ENCODE data around the gene ARG1. TPM values are rescaled to one million over a fixed set of nuclear protein-coding genes. Genes with fewer than 3 reads are reported as not detected.

ARG1 gene
- total and polyA plus RNA-seq, 4 donors = 0.31 to 33.1 (median 4.3) TPM

DNA sequence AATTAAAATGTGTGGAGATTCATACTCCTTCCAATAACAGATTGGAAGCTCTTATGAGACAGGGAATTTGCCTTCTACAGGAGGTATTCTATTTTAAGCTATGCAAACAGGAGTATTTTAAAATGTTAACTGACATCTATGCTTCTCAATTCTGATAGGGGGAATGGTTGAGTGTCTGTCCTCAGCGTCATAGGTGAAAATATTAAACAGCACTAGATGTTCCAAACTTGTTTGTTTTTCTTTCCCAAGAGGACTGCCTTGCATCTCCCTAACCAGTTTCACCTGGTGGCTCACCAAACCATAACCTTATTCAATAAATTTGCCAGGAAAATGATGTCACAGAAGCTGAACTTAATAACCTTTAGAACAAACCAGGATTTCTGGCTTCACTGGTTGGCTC, 24.6 kb upstream of the ARG1 start:
- ATAC-seq (ENCODE audit: insufficient read depth, low FRiP score) (no peak), DNase-seq (no peak)
- Histone ChIP-seq H3K9ac (ENCODE audit: insufficient read depth in 1 of 2, low read length in 2 of 2) (no peak overlapping the region), H3K4me3 (no peak overlapping the region), H3K4me1 (ENCODE audit: control insufficient read depth in 5 of 5, insufficient read depth in 5 of 5, low read length in 5 of 5) (no peaks in the 10 kb centered on the region), H3K36me3 (ENCODE audit: control insufficient read depth in 4 of 4, insufficient read depth in 4 of 4, low read length in 4 of 4) (no peaks in the 10 kb centered on the region), H3K27ac (ENCODE audit: low read depth in 1 of 2, low read length in 1 of 2) (no peak overlapping the region), H3K9me3 (ENCODE audit: control insufficient read depth in 4 of 4, insufficient read depth in 3 of 4, low read length in 3 of 4) (no peaks in the 10 kb centered on the region), H3K27me3 (ENCODE audit: control insufficient read depth in 3 of 3, insufficient read depth in 3 of 3, low read length in 2 of 3) (no peaks in the 10 kb centered on the region)
- no peak for TF ChIP-seq CTCF (IDR thresholded peaks at IDR 0.05; ENCODE audit: control extremely low read depth, extremely low read depth)
- 67 to 83% methylated on average over 1 of the region's 1 CpG for whole genome bisulfite sequencing, 2 donors

DNA sequence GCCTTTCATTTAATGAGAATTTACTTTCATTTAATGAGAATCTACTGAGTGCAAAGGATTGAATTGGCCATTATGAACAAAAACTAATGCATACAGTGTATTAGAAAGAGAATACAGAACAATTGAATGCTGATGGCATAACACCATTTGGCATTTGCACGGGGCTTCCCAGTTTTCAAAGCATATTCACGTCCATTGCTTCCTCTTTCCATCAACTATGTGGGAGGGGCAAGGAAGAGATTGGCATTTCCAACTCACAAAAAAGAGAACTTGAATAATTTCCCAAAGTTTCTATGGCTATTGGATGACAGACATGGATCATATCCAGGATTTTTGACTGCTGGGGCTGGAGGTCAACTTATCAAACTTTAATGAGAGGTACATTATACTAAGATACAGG, 23.2 kb upstream of the ARG1 start:
- 29 to 33% methylated on average over 2 of the region's 2 CpGs for WGBS, 2 donors
- no peaks in the 10 kb centered on the region for H3K36me3 ChIP-seq (ENCODE audit: control insufficient read depth in 4 of 4, insufficient read depth in 4 of 4, low read length in 4 of 4)
- H3K27ac ChIP-seq (ENCODE audit: low read depth in 1 of 2, low read length in 1 of 2) = no peak overlapping the region
- H3K27me3 ChIP-seq (ENCODE audit: control insufficient read depth in 3 of 3, insufficient read depth in 3 of 3, low read length in 2 of 3) = no peaks in the 10 kb centered on the region
- ATAC-seq (ENCODE audit: insufficient read depth, low FRiP score) (no peak), DNase-seq (no peak)
- no peak overlapping the region for H3K4me3 ChIP-seq
- TF ChIP-seq CTCF (IDR thresholded peaks at IDR 0.05; ENCODE audit: control extremely low read depth, extremely low read depth) = no peak
- no peak overlapping the region for H3K9ac ChIP-seq (ENCODE audit: insufficient read depth in 1 of 2, low read length in 2 of 2)
- no peaks in the 10 kb centered on the region for H3K4me1 ChIP-seq (ENCODE audit: control insufficient read depth in 5 of 5, insufficient read depth in 5 of 5, low read length in 5 of 5)
- no peaks in the 10 kb centered on the region for H3K9me3 ChIP-seq (ENCODE audit: control insufficient read depth in 4 of 4, insufficient read depth in 3 of 4, low read length in 3 of 4)

GRCh38 chr6:131551902-131552301, 21.1 kb upstream of the ARG1 start:
- DNase-seq = no peak
- no peak for ATAC-seq (ENCODE audit: insufficient read depth, low FRiP score)
- no peaks in the 10 kb centered on the region for H3K36me3 ChIP-seq (ENCODE audit: control insufficient read depth in 4 of 4, insufficient read depth in 4 of 4, low read length in 4 of 4)
- H3K4me1 ChIP-seq (ENCODE audit: control insufficient read depth in 5 of 5, insufficient read depth in 5 of 5, low read length in 5 of 5) = no peaks in the 10 kb centered on the region
- H3K27me3 ChIP-seq (ENCODE audit: control insufficient read depth in 3 of 3, insufficient read depth in 3 of 3, low read length in 2 of 3) = no peaks in the 10 kb centered on the region
- no peak overlapping the region for H3K9ac ChIP-seq (ENCODE audit: insufficient read depth in 1 of 2, low read length in 2 of 2)
- WGBS, 2 donors = 89 to 92% methylated on average over 4 of the region's 4 CpGs
- no peaks in the 10 kb centered on the region for H3K9me3 ChIP-seq (ENCODE audit: control insufficient read depth in 4 of 4, insufficient read depth in 3 of 4, low read length in 3 of 4)
- H3K27ac ChIP-seq (ENCODE audit: low read depth in 1 of 2, low read length in 1 of 2) = no peak overlapping the region
- TF ChIP-seq CTCF (IDR thresholded peaks at IDR 0.05; ENCODE audit: control extremely low read depth, extremely low read depth) = no peak
- no peak overlapping the region for H3K4me3 ChIP-seq

DNA sequence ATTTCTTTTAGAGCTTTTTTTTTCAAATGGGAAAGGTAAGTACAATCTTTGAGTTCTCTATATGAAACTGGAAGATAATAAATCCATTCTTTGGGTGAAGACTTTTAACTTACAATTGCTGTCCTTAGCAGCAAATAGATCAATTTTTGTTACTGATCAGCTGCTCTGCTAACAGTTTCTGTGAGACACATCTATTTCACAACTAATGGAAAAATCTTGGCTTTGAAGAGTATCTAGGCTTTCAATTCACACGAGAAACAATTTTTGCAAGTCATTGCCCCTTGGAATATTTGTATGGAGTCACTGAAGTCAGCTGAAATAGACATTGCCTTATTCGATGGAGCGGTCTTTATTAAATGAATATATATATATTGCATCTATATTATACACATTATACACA, 20.5 kb upstream of the ARG1 start:
- 85 to 90% methylated on average over 3 of the region's 3 CpGs for WGBS, 2 donors
- DNase-seq (no peak), ATAC-seq (ENCODE audit: insufficient read depth, low FRiP score) (no peak)
- Histone ChIP-seq H3K36me3 (ENCODE audit: control insufficient read depth in 4 of 4, insufficient read depth in 4 of 4, low read length in 4 of 4) (no peaks in the 10 kb centered on the region), H3K27ac (ENCODE audit: low read depth in 1 of 2, low read length in 1 of 2) (no peak overlapping the region), H3K4me3 (no peak overlapping the region), H3K27me3 (ENCODE audit: control insufficient read depth in 3 of 3, insufficient read depth in 3 of 3, low read length in 2 of 3) (no peaks in the 10 kb centered on the region), H3K4me1 (ENCODE audit: control insufficient read depth in 5 of 5, insufficient read depth in 5 of 5, low read length in 5 of 5) (no peaks in the 10 kb centered on the region), H3K9me3 (ENCODE audit: control insufficient read depth in 4 of 4, insufficient read depth in 3 of 4, low read length in 3 of 4) (no peaks in the 10 kb centered on the region), H3K9ac (ENCODE audit: insufficient read depth in 1 of 2, low read length in 2 of 2) (no peak overlapping the region)
- no peak for TF ChIP-seq CTCF (IDR thresholded peaks at IDR 0.05; ENCODE audit: control extremely low read depth, extremely low read depth)
